GM19467 (cell line): ENCODE measurements around the gene DLX2.
"Not testable (repeated sequence)": the region's sequence is repeated elsewhere in the genome, so short reads cannot be mapped to it uniquely, and the experiment has no call there.

Experiments used
- ATAC-seq: cut with Tn5 transposase; IDR thresholded peaks from one replicate; pipeline ENCODE4 v1.9.1; 2021; ENCODE audit warnings: mild to moderate bottlenecking, moderate library complexity; ENCODE audit not compliant: unreplicated experiment

DLX2 gene

GRCh38 chr2:172102391-172103359, at the start of gene DLX2:
TSS of gene DLX2 (minus strand) at chr2:172102900. CDS start at chr2:172102538, 362 bp downstream.
- peak; percentile 65 for ATAC-seq

- ATAC-seq: no peak
These were observed 45.4 kb upstream of the DLX2 start for GRCh38 chr2:172147944-172148650.

GRCh38 chr2:172143817-172144216, 41.1 kb upstream of the DLX2 start:
- no peak for ATAC-seq

- not testable (repeated sequence) for ATAC-seq
These were observed 36.0 kb upstream of the DLX2 start for GRCh38 chr2:172138727-172139126.

GRCh38 chr2:172137943-172138342, 35.2 kb upstream of the DLX2 start:
- ATAC-seq: no peak

- no peak for ATAC-seq
These were observed 34.4 kb upstream of the DLX2 start for GRCh38 chr2:172137109-172137508.

GRCh38 chr2:172135446-172135845, 32.7 kb upstream of the DLX2 start:
- no peak for ATAC-seq

GRCh38 chr2:172134270-172134669, 31.6 kb upstream of the DLX2 start:
- ATAC-seq: no peak

GRCh38 chr2:172131713-172132555, 29.2 kb upstream of the DLX2 start:
- no peak for ATAC-seq

- ATAC-seq: no peak
These were observed 26.7 kb upstream of the DLX2 start for GRCh38 chr2:172129404-172129803.

GRCh38 chr2:172128484-172128883, 25.8 kb upstream of the DLX2 start:
- ATAC-seq: no peak

GRCh38 chr2:172120118-172120517, 17.4 kb upstream of the DLX2 start:
- ATAC-seq: no peak

- ATAC-seq: no peak
These were observed 16.4 kb upstream of the DLX2 start for GRCh38 chr2:172119089-172119488.

- ATAC-seq: no peak
These were observed 13.4 kb upstream of the DLX2 start for GRCh38 chr2:172116107-172116506.

- ATAC-seq: no peak
These were observed 11.9 kb upstream of the DLX2 start for GRCh38 chr2:172114579-172114978.

- ATAC-seq: not testable (repeated sequence)
These were observed 11.5 kb upstream of the DLX2 start for GRCh38 chr2:172114176-172114575.

- ATAC-seq: no peak
These were observed 10.9 kb upstream of the DLX2 start for GRCh38 chr2:172113617-172114016.

- ATAC-seq: no peak
These were observed 7.5 kb upstream of the DLX2 start for GRCh38 chr2:172109988-172110811.

- no peak for ATAC-seq
These were observed 6.7 kb upstream of the DLX2 start for GRCh38 chr2:172109256-172109987.

GRCh38 chr2:172108587-172108930, 5.9 kb upstream of the DLX2 start:
- no peak for ATAC-seq
